HG02840 (cell line): ENCODE results near the gene NPSR1.
"Not testable (repeated sequence)": the region's sequence is repeated elsewhere in the genome, so short reads cannot be mapped to it uniquely, and the experiment has no call there.

Source experiments
- ATAC-seq: cut with Tn5 transposase; IDR thresholded peaks from one replicate; pipeline ENCODE4 v1.9.1; 2021; ENCODE audit warnings: mild to moderate bottlenecking, moderate library complexity, moderate number of reproducible peaks; ENCODE audit not compliant: unreplicated experiment, low FRiP score

Gene NPSR1, protein sequence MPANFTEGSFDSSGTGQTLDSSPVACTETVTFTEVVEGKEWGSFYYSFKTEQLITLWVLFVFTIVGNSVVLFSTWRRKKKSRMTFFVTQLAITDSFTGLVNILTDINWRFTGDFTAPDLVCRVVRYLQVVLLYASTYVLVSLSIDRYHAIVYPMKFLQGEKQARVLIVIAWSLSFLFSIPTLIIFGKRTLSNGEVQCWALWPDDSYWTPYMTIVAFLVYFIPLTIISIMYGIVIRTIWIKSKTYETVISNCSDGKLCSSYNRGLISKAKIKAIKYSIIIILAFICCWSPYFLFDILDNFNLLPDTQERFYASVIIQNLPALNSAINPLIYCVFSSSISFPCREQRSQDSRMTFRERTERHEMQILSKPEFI

DNA sequence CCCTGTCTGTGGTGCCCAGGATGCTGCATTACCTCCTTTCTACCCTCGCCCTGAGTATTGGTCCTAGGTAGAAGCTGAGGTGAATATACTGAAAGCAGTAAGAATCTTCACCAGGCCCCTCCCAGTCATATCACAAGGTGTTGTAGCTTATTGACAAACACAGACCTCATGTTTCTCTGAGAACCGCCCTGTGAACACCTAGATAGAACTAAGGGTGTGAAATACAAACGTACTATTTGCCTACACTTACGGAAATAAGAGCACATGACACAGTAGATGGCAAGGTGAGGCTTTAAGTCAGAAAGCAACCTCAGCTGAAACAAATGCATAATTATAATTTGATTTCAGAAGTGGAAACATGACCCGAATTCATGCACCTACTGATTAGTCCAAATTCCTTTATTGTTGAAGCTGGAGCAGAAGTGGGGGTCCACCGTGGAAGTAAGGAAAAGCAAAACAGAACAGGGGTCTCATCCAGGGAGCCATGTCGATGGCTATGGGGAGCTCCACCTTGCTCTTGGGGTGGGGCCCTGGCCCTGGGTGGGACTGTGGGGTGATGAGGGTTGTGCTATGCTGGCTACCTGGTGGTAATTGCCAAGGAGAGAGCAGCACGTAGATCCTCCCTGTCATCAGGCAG lies at the start of gene NPSR1:
Gene NPSR1, plus strand, starts transcription at position 587 of the 637 bp plus-strand sequence. CDS start 195 bp downstream, outside the sequence.
- ATAC-seq, result no peak

DNA sequence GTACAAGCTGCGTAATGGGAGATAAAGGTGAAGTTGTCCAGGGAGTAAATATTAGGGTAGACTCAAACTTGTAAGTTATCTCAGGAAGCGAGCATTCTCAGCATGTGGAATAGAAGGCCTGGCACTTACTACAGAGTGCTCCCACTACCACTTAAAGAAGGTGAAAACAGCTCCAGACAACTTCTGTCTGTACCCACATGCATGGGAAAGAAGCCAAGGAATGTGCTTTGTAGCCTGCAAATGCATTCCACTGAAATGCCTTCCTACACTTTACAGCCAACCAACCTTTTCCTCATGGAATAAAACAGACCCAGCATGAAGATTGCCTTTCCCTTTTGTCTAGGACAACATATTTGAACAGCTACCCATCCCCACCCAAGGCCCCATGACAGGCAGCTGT lies 45.4 kb upstream of the NPSR1 start:
- ATAC-seq, result no peak

DNA sequence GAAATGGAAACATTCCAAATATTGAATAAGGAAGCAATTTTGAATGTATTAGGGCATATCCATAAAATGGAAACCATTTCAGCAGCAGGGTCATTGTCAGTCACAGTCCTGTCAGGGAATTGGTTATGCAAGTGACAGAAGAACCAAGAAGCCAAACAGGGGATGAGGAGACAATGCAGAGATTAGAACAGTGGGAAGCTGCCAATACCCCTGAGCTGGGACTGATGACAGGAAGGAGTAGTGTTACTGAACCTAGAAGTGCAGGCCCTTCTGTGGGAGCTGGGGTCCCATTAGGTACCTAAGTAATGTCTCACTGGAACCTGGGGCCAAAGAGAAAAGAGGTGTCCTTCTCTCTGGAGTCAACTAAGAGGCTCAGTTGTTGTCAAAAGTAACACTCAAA lies 37.6 kb upstream of the NPSR1 start:
- no peak for ATAC-seq

DNA sequence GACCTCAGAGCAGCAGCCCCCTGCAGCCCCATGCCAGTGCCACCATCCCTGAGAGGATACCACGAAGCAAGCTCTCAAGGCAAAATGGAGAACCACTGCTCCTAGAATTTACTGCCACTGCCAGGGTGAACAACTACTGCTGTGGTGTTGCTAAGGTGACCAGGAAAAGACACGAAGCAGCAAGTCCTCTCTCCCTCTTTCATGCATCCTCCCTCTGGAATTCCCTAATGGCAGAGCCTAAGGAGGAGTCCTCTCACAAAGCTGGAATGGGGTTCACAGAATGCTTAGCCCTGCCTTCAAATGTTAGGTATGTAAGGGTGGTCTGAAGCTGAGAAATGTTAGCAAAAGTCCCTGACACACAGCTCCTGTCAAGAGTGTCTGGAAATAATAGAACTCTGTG lies 35.8 kb upstream of the NPSR1 start:
- no peak for ATAC-seq

DNA sequence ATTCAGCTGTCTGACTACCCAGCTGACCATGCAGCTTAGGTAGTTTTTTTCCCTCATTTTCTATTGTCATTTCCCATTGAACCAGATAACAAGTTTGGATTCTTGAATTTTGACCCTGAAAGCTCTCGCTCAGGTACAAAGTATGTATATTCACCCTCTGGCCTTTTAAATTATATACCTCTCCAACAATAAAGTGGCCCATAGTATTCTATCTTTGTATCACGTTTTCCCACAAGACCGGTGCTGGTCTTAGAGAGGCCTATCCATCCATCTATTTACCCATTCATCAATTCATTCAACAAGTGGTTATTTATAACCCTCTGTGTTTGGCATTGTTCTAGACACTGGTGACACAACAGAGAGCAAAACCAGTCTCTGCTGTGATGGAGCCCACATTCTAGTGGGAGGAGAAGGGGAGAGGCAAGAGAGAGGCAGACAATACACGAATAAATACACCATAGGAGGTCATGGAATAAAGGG lies 35.2 kb upstream of the NPSR1 start:
- no peak for ATAC-seq

DNA sequence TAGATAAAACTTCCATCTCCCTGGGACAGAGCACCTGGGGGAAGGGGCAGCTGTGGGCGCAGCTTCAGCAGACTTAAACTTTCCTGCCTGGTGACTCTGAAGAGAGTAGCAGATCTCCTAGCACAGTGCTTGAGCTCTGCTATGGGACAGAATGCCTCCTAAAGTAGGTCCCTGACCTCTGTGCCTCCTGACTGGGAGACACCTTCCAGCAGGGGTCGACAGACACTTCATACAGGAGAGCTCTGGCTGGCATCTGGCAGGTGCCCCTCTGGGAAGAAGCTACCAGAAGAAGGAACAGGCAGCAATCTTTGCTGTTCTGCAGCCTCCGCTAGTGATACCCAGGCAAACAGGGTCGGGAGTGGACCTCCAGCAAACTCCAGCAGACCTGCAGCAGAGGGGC lies 29.4 kb upstream of the NPSR1 start:
- not testable (repeated sequence) for ATAC-seq

DNA sequence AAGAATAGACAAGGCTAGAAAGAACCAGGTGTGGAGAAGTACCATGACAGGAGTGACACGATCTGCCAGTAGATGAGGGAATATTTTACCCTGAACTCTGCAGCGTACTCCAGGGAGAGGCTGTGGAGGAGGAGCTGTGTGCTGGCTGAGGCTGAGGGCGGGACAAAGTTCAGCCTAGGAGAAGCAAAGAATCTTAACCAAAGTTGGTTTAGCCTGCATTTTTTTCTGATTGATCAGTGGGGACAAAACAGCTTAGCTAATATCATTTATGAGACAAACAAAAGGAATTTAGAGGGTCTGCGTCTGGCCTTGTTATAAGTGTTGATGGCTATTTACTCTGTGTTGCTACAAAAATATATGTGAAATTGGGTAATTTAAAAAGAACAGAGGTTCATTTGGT lies 5.2 kb upstream of the NPSR1 start:
- no peak for ATAC-seq

DNA sequence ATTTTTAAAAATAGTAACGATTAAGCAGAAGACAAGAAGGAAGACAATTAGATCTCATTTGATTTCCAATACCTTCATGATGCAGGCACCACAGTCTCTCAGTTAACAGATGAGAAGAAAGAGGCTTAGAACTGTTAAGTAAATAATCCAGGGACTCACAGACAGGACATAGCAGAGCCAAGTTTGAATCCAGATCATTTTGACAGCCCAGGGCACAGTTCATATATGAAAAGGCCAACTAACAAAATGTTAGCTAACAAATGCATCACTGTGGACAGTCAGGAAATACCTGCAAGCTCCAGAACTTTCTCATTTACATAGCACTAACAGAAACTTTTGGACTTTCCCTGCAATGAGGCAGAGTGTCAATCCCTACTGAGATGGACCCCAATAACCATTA lies 4.2 kb upstream of the NPSR1 start:
- no peak for ATAC-seq

DNA sequence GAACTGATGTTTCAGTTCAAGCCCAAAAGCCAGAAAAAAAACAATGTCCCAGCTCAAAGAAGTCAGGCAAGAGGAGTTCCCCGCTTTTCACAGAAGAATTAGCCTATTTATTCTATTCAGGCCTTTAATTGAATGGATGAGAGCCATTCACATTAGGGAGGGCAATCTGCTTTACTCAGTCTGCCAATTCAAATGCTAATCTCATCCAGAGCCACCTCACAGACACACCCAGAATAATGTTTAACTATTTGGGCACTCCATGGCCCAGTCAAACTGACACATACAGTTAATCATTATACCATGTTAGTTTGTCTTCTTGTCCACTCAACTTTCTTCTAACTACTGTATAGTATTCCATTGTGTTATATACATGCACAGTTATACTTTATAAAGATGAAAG lies 2.6 kb upstream of the NPSR1 start:
- no peak for ATAC-seq

DNA sequence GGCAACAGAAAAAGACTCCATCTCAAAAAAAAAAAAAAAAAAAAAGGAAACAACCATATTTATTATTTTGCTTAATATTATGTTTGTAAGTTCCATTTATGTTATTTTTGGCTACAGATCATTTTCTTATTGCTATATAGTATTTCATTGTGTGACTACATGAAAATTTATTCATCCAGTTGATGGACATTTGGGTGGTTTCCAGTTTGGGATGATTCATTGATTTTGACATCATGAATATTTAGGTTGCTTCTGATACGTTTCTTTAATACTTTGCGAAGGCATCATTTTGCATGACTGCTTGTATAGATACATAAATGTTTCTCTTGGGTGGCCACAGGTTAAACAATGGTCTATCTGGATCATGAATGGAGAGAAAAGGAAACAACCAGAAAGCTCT lies 2.0 kb upstream of the NPSR1 start:
- no peak for ATAC-seq

DNA sequence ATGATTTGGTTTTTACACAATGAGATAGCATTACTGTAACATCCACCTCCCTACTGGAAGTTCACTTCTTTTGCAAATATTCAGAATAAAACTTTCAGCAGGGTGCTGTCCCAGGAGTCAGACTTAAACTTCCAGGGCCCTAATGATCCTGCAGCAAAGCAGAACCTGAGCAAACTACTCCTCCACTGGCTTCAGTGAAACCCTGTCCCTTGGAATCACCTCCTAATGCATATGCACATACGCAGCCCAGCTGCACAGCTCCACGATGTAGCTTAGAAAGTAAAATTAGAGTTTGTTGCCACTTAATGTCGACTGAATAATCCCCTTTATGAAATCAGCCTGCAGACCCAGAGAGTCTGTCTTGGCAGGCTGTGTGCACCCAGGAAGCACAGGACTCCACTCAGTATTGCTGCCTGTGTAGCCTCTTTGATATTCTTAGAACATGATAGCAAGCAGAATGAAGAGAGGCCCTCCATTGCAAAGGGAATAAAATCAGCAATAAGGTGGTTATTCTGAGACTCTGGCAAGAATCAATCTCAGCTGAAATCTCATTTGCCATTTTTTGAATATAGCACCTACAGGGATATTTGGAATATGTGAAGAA lies 1.6 kb downstream of the NPSR1 start:
- ATAC-seq, result no peak

DNA sequence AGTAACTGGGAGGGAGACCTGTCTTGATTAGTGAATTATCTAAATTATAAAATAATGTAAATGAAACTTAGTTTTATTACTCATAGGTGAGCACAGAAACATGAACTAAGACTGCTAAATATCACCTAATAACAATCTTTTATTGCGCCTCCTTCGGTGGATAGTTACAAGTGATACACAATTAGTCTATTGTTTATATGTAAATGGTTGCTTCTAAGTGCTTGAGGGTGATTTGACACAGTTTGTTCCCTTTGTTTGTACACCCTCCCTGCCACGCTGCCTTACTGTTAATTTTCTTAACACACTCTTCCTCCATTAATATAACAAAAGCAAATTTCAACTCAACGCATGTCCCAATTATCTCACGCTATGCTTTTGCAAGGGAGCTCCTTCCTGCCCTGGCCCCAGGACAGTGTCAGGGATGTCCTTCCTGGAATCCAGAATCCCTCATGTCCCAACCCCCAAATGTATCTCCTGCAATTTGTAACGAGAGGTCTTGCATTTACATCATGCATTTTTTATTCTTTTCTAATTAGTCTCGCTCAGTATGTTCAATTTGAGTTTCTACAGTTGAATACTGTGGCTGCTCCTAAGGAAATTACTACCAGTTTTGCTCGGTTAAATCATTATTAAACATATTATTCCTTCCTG lies 4.2 kb downstream of the NPSR1 start:
- ATAC-seq, result no peak

DNA sequence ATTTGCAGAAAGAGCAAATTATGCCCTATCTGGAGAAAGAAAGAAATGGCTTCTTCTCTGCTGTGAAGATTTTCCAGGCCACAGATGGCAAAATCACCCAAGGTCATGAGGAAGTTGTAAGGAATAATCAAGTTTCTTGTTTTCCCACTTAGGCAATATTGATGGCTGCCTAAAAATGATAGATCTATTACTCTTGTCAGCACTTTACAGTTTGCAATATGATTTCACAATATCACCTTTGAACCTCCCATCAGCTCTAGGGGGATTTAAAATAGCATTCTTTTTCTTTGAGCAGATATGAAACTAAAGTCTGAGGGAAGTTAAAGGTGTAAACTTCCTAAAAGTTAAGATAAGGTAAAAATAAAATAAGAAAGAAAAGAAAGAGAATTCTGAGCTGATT lies 6.7 kb downstream of the NPSR1 start:
- no peak for ATAC-seq

DNA sequence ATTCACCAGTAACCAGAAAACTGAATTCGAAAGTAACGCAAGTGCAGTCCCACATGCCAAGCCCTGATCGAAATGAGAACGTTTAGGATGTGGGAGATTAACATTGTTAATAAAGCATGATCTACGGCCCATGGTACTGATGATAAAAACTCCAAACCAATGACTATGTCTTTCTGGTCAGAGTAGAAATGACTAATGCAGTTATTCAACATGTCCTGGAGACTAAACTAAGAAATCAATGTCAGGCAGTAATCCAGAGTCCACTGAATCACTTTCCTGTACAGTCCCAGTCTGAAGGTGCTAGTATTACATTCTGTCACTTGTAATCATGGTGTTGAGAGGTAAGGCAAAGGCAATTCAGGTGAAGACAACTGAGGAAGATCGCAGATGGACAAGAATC lies 14.4 kb downstream of the NPSR1 start:
- no peak for ATAC-seq

DNA sequence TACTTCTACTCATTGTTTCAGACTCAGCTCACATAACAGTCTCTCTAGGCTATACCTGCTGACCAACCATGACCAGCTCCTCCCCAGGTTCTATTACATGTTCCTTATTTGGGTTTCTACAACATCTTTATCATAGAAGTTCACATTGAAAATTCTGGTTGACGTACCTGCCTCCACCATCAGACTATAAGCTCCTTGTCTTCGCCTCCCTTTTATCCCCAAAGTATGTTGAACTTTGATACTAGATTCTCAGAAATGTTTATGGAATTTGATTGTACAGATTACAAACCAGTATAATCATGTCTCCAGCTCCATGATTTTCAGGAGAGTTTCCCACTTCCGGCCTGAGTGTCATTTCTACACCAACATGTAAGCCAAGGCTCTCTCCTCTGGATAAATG lies 15.0 kb downstream of the NPSR1 start:
- ATAC-seq, result no peak

DNA sequence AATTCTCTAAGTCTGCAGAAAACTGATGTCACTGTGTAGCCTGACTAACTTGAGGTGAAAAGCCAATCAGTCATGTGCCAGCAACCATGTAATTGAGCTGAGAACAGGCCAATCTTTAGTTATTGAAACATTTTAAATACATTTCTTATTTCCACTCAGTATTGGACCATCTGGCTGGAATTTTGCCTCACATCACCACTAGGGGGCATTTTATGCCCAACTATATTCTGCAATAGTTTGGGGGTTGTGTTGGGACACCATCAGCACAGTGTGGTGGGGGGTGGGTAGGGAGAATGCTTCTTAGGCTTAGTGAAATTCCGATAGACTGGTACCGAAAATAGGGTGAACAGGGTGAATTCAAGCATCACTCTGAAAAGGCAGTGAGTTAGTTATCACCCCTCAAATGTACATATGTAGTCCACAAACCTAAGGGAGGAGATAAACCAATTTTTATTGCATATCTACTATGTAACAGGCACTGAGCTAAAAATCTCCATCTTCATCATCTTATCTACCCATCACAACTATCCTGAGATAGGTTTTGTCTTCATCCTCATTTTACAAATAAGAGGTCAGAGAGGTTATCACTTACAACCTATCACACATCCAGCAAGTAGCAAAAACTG lies 17.8 kb downstream of the NPSR1 start:
- ATAC-seq, result no peak

DNA sequence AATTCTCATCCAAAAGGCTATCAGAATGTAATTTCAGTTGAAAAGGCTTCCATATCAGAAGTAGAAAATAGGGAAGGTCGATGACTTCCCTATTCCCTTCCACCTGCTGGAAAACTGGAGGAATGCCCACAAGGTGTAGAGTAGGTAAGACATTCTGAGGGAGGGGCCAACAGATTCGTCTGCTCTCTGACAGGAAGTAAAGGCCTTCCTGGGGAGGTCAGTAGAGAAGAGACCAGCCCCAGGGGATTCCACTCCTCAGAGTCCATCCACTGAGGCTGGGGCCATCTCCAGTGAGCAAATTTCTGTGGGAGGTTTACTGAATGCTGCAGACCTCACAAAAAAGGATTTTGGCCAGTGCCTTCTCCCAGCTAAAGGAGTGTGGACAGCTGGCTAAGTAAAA lies 19.5 kb downstream of the NPSR1 start:
- ATAC-seq, result no peak

DNA sequence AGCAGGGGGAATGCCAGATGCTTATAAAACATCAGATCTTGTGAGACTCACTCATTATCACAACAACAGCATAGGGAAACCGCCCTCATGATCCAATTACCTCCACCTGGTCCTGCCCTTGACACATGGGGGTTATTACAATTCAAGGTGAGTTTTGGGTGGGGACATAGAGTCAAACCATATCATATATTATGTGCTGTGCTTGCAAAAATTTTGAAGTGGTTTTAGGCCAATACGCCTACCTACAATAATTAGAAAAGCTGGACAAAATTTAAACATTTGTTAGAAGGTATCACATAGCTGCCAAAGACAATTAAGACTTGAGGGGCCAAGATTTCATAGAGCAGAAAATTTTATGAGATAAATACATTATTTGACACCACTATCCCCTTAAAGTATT lies 29.5 kb downstream of the NPSR1 start:
- ATAC-seq, result no peak

DNA sequence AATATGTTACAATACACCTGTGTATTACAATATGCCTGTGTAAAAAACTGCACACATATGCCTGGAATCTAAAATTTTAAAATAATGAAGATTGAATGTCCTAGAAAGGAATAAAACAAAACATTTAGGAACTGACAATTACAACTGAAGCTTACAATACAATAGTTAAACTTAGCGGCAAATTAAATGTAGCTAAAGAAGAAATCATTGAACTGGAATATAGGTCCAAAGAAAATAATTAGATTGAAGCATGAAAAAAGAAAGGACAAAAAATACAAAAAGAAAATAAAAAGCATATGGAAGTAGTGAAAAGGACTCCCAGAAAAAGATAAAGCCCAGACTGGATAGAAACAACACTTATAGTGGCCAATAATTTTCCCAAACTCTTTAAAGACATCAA lies 38.4 kb downstream of the NPSR1 start:
- no peak for ATAC-seq

DNA sequence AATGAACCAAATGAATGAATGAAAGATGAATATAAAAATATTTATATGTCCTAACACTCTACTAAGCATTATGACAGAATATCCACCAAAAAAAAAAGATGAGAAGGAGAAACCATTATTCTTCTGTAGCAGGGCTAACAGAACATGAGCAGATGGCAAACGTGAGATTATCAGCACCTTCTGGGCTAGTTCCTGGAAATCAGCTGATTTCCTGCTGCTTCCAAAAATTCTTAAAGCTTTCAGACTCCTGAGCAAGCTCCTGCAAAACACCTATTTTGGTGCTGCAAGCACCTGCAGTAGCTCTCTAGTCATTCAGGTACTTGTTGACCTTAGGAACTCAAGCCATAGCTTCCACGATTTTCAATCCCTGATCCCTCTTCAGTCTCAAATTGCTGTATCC lies 51.8 kb downstream of the NPSR1 start:
- ATAC-seq, result no peak

DNA sequence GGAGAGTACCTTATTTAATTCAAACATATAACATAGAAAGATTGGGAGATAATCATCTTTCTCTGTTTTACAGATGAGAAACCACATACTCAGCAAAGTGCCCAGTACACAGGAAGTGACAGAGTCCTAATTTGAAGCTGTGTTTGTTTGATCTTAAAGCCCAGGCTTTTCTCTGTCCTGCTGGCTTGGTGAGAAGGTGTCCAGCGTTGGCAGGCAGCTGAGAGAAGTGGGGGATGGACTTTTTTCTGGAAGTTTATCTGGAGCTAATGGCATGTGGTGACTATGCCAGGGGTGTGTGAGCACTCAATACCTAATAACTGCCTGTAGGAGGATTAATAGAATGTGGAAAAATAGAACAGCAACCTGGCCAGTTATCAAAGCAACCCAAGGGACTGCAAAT lies 60.8 kb downstream of the NPSR1 start:
- ATAC-seq, result no peak
